Non-pigmented ciliary epithelial cell (primary cell): ENCODE results near the gene FAM193B.

Experiments
- DNase-seq: peaks from one replicate; pipeline ENCODE4 v3.0.0-alpha.2; 2010; ENCODE audit warnings: low read depth

FAM193B gene

DNA sequence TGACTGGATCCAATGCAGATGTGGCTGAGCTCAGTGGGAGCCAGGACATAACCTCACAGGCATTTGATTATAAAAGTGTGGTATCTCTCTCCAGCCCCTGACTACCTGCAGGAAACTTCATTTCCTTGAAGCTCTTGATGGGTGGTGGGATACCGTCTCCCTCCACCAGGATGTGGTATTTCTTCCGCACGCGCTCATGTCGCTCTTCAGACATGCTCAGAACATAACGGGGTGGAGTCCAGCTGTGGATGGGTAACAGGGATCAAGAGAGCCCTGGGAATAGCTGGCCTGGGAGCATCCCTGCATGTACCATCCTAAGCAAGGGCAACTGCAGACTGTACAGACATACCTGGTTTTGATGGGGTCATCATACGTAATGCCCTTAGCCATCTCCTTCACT lies 38.8 kb downstream of the FAM193B start:
- DNase-seq, result no peak

DNA sequence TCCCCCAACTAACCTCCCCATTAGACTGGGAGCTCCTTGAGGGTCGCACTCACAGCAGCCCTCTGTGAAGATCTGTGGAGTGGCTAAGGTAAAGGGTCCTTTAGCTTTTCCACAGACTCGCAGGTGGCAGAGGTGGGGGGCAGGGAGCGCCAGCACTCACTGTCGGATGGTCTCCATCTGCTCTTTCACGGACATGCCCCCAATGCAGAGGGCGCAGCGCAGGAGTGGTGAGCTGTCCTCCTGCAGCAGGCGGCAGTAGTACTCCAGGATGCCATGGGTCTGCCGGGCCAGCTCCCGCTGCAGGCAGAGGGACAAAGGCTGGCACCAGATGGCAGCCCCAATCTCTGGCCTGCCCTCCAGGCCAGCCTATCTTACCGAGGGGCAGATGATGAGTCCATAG lies 39.8 kb downstream of the FAM193B start:
- no peak for DNase-seq

DNA sequence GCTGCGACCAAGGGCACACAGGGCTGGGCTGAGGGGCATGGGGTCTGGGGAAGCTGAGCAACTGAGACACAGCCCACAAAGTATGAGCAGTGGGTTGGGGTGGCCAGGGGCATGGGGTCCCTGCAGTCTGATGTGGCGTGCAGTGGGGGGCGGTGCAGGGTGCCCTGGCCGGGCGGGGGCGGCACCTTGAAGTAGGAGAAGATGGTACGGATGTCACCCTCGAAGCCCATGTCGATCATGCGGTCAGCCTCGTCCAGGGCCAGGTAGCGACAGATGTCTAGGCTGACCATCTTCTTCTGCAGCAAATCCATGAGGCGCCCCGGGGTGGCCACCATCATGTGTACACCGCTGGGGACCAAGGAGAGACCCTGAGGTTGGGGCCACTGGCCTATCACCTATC lies 40.9 kb downstream of the FAM193B start:
- no peak for DNase-seq

DNA sequence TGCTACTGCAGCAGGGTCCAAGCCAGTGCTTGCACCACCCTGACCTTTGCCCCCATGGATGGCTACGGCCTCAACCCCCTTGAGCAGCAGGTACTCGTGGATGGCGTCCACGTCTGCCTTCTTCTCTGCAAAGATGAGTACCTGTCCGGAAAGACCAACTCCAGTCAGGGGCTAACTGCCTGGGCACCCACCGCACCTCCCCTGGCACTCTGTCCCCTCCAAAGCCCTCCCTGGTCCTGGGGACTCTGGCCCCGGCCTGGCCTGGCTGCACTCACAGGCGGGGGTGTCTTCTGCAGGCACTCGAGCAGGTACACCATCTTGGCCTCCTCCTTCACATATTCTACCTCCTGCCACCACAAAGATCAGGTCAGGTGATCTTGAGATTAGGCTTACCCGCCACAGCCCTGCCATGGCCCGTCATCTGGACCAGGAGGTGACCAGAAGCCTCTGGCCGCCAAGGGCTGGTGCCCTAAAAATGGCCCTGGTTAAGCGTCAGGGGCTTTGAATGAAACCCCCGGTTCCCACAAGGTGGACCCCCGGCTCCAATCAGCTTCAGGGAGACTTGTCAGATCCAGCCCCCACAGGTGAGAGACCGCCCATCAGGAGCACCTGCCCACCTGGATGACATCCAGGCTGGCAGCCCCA lies 41.5 kb downstream of the FAM193B start:
- no peak for DNase-seq

DNA sequence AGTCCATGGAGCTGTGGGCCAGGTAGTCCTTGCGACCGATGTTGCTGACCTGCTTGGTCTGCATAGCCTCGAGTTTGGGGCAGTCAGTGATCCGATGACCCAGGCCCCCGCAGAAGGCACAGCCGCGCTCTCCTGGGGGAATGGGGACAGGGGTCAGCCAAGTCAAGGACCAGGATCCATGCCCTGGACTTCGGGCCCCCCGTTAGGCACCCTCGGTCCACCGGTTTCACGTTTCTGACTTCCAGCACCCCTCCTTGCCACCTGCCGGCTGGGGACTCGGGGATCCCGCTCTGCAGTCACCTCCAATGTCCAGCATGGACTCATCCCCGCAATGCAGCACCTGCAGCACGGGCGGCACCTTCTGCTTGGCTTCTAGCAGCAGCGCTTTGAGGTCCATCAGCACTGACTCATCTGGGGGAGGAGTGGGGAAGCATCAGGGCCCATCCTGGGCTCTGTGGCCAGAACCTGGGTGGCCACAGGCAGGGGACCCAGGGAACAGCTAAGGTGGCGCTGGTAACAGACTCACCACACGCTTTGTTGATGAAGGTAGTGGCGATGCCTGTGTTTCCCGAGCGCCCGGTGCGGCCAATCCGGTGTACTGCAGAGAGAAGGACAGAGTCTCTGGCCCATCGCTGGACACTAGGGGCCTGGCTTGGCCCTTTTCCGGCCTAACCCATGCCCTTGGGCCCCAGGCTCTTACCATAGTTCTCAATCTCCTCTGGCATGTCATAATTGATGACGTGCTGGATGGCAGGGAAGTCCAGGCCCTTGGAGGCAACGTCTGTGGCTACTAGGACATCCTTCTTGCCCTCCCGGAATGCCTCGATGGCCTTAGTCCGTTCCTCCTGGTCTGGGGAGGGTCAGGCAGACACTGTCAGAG lies 42.3 kb downstream of the FAM193B start:
- no peak for DNase-seq

DNA sequence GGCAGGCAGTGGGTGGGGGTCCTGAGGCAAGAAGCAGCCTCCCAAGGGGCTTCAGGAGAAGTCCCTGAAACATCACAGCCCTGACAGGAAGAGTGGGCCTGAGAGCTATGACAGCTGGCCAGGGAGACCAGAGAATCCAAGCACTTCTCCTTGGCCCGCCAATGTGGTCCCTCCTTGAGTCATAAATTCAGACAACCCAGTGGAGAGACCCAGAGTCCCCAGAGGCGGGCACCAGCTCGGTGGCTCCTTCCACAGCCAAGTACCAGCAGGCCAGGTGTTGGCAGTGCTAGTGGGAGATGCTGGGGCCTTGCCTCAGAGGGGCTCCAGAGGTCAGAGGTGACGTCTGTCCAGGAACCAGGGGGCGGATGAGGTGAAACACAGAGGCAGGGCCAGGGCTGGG lies 43.2 kb downstream of the FAM193B start:
- no peak for DNase-seq

DNA sequence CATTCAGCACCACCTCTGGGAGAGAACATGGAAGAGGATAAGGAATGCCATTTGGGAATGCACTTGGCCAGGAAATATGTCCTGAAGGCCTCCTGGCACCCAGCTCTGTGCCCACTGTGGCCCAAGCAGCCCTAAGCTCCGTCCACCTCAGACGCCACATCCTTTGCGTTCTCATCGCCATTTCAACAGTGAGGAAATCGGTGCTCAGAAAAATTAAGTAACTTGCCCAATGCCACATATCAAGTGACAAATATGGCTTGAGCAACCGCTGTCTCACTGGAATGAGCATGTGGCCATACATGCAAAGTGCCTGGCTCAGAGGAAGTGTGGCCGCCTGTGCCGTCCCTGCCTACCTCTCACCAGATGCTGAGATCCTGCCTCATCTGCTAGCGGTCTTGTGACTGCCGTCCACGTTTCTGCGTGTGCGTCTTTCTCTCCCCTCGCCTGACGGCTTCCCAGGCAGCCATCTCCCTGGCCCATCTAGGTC lies 43.8 kb downstream of the FAM193B start:
- no peak for DNase-seq

DNA sequence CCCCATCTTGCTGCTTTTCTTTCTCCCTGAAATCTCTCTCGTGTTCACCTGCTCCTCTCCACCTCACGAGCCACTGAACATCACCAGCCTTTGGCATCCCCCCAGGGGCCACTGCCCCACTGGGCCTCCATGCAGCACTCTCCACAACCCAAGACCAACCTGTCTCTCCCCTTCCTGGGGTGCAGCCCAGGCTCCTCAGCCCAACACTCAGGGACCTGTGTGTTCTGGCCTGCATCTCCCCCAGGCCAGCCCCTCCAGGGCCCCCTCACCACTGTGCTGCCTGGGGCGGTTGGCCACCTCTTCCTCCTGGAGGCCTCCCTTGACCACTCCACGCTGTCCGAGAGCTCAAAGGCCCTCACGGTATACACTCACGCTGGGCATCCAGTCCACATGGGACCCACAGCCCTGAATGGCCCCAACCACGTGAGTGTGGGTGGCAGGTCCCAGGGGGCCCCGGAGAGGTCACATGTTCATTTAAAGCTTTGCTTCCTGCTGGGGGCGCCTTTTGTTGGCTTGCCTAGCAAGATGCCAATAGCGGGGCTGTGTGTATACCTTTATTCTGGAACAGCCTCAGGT lies 44.3 kb downstream of the FAM193B start:
- DNase-seq, result no peak

DNA sequence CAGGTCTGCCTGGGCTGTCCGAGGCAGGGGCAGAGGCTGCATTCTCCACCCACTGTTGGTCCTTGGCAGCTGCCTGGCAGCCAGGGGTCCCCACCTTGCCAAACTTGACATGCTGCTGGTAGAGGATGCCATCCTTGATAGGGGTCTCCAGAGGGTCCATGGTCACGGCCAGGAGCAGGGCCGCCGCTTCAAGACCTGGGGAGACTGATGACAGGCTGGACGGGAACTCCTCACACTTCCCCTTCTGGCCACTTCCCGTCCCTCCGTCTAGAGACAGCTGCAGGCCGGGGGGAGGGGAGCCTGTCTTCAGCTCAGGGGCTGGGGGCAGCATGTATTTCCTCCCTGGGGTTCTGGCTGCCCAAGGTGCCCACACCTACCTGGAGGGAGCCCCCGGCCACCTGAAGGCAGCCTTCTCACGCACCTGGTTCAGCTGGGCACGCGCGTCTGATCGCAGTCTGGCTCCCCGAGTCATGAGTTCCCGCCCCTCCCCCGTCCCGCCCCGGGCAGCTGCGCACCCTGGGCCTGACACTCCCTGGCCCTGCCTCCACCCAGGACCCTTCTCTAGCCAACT lies 44.9 kb downstream of the FAM193B start, which contains the start of gene DOK3:
Gene DOK3, minus strand, starts transcription at position 446 of the 571 bp plus-strand sequence. Its CDS starts 286 bp downstream, at position 160.
- no peak for DNase-seq

DNA sequence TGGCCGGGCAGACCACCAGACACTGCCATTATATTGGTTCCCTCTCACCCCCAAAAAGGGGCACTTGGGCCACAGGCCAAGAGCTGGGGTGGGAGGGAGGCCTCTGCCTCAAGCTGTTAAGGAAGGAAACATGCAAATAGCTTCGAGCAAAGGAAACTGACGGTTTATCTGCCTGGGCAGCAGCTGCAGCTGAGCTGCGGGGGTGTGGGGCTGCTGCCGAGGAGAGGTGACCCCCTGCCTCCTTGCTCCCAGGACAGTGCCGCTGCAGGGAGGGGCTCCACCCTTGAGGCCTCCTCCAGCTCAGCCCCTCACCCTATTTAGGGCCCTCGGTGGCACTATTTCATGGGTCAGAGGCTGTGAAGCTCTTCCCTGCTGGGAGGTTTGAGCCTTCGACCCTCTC lies 45.5 kb downstream of the FAM193B start:
- DNase-seq, result no peak

DNA sequence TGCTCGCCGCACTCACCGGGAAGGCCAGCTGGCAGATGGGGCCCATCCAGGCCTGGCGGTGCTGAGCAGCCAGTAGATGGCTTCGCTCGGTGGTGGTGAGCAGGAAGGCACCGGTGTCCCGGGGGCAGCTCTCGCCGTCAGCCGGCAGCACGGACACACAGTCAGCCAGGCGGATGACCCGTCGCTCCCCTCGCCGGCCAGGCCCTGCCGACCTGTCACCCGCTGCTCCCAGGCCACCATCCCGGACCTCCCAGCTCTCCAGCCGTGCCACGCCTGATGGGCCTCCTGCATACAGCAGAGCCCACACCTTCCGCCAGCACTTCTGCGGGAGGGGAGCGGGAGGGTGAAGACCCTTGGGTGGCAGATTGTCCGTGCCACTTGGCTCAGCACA lies 46.1 kb downstream of the FAM193B start:
- DNase-seq, result no peak

DNA sequence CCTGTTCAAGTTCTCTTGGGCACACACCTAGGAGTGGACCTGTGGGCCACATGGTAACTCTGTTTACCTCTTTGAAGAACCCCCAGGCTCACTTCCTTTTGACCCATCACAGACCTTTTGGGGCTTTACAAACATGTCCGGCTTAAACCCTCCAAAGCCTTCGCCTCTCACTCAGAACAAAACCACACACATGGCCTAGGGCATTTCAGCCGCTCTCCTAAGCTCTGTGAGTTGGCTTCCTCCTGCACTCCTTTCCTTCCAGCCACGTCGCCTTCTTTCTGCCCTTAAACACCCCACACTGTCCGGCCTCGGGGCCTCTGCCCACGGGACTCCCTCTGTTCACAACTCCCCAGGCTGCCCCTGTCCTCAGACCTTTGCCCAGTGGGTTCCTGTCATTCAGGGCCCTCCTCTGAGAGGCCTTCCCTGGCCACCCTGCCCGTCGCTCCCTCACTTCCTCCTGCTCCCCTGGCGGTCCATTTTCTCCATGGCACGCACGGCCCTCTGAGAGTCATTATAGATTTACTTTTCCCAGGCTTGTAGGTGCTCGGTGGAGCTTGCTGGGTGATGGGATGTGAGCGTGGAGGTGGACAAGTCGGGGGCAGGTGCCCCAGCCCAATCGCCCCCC lies 46.7 kb downstream of the FAM193B start:
- DNase-seq, result no peak

DNA sequence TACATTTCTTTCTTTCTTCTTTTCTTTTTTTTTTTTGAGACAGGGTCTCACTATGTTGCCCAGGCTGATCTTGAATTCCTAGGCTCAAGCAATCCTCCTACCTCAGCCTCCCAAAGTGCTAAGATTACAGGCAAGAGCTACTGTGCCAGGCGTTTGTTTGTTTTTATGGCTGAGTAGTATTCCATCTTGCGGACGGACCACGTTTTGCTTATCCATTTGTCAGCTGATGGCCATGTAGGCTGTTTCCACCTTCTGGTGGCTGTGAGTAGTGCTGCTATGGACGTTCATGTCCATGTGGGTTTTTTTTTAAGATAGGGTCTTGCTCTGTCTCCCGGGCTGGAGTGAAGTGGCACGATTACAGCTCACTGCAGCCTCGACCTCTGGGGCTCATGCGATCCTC lies 47.2 kb downstream of the FAM193B start:
- no peak for DNase-seq

DNA sequence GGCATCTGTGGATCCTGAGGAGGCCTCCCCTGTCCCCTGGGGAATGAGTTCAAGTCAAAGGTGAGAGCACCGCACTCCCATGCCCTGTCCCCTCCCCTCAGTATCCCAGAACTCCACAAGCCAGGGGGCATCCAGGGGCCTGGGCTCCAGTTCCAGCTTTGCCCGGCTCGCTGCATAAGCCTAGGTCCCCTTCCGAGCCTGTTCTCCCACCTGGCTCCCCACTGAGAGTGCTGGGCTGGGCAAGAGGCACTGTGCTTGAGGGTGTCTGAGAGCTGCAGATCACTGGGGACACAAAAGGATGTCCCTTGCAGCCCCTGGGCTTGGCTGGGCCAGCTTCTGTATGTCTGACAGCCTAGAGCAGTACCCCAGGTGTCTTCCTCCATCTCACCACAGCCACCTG lies 49.3 kb downstream of the FAM193B start:
- no peak for DNase-seq

DNA sequence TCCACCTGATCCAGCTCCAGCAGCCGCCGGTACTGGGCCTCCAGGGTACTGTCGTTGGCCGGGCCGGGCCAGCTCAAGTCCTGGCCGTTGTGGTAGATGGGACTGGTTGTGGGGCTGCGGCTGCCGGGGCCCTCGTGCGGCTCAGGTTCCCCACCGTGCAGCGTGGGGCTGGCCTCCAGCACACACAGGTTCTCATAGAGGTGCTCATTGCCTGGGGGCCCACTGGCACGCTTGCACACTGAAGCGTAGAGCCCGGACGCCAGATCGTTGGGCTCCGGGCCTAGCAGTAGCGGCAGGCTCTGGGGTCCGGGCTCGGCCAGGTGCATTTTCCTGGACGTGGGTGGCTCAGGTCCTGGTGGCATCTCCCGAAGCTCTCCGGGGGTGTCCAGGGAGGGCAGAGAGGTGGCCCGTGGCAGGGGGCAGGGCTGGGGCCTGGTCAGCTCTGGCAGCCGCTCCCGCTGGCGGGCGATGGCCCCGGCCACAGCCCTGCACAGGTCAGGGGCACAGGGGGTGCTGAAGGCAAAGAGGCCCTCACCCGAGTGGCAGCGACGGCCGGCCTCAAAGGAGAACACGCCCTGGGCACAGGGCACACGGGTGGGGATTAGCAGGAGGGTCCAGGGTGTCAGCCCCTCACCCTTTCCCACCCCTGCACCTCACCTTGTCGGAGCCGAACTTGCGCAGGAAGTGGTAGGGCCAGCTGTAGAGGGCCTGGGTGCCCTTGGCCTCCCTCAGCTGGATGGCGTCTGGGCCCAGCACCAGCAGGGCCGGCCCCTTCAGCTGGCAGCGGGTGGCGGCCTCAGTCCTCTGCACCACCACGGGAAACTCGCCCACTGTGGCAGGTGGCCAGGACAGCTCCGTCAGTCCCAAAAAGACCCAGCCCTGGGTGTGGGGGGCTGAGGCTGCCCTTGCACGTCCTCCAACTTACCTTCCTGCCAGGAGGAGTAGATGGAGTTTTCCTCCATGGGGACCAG lies 50.0 kb downstream of the FAM193B start:
- no peak for DNase-seq

DNA sequence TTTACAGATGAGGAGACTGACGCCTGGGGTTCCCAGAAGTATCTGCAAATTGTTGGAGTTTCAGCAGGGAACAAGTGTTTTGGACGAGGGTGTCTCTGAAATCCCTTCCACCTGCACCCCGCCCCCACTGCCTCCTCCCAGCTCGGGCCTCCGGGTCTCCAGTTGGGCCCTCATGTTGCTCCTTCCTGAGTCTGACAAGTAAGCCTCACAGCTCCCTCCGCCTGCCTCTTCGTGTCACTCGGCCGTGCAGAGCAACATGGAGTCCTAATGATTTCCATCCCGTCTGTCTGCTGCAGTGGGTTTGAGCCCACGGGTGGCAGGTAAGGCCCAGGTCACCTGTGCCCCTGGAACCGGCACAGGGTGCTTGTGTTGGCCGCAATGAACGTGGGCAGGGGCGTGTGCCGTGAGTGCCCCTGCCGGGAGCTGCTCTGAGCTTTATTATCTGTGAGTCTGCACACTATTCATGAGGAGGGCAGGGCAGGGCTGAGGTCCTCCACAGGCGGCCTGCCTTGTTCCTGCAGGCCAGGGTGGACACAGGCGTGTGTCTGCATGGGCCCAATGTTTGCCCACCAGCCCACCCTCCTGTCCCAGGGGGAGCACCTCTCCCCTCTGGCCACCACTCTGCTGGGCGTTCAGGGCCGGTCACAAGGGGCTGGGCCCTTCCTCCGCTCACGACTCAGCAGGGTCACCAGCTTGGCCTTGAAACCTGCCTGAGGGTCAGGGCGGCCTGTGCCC lies 50.8 kb downstream of the FAM193B start:
- no peak for DNase-seq

DNA sequence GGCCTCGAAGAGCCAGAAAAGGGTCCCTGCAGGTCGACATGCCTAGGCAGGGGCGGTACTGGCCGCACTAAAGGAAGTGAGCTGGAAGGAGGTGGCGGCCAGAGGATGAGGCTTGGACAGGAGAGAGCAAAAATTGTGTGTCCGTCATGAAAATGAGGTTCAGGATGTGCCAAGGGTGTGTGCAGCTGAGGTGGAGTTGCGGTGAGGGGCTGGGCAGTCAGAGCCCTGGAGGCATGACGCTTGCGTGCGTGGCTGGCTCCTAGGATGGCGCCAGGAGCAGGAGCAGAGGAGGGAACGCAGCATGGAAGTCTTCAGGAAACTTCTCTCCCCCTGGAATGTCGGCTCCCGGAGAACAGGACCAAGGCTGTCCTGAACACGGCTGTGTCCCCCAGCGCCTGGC lies 51.5 kb downstream of the FAM193B start:
- DNase-seq, result no peak

DNA sequence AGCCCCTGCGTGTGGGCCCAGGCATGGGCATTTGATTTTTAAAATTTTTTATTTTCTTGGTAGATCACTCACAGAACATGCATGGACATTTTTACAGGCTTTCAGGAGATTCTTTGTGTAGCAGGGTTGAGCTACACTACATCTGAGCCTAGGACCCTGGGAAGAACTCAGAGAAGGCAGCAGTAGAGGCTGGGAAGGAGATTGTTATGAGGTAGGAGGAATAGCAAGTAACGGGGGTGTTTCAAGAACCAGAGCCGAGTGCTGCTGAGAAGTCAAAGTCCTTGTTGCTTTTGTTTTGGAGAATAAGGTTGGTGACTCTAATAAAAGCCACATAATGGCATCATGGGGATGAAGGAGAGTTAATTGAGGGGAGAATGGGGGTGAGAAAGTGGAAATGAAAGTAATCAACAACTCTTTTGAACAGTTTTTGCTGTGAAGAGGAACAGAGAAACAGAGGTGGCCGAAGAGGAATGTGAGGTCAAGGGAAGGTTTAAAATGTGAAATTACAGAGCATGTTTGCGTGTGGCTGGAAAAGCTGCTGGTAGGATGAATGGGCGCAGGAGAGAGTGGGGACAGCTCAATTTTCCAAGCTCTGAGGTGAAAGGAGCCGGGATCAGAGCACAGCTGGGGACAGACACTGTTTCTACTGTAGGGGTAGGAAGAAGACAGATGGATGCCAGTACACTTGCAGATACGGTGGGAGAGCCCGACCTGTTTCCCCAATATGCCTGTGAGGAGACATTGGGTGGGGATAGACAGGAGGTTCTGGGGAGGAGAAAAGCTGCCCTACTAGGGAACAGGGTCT lies 52.3 kb downstream of the FAM193B start:
- DNase-seq, result no peak
